Activated naive CD8-positive, alpha-beta T cell treated with anti-CD3 and anti-CD28 coated beads, Interleukin-2, amount 50 U/mL, for 24 hours (primary cell): ENCODE measurements around the gene FHOD3.

Source experiments
- ATAC-seq: fragments of 150-1000 bp; cut with Tn5 transposase; one replicate; pipeline ENCODE4 v1.10.0; 2021
- DNase-seq: peaks from one replicate; pipeline ENCODE4 v3.0.0; 2021
- H3K27ac Mint-ChIP-seq: one replicate; pipeline ENCODE4 v1.8.0; 2021; ENCODE audit warnings: mild to moderate bottlenecking, mixed read lengths
- H3K27me3 Mint-ChIP-seq: one replicate; pipeline ENCODE4 v1.8.0; 2021; ENCODE audit warnings: mixed read lengths
- H3K36me3 Mint-ChIP-seq: one replicate; pipeline ENCODE4 v1.8.0; 2021; ENCODE audit warnings: low read depth, mixed read lengths
- H3K4me1 Mint-ChIP-seq: one replicate; pipeline ENCODE4 v1.8.0; 2021; ENCODE audit warnings: mixed read lengths
- H3K4me3 Mint-ChIP-seq: one replicate; pipeline ENCODE4 v1.8.0; 2021; ENCODE audit warnings: mild to moderate bottlenecking, moderate library complexity, mixed read lengths
- H3K9me3 Mint-ChIP-seq: one replicate; pipeline ENCODE4 v1.8.0; 2021; ENCODE audit warnings: mixed read lengths

Gene FHOD3

GRCh38 chr18:36600548-36600947 is 303.0 kb downstream of the FHOD3 start:
- Mint-ChIP-seq H3K27ac (no peak overlapping the region), H3K4me1 (no peaks in the 10 kb centered on the region), H3K4me3 (no peak overlapping the region), H3K27me3 (no peaks in the 10 kb centered on the region), H3K36me3 (no peaks in the 10 kb centered on the region), H3K9me3 (no peaks in the 10 kb centered on the region)
- DNase-seq (no peak), ATAC-seq (no peak)

DNA sequence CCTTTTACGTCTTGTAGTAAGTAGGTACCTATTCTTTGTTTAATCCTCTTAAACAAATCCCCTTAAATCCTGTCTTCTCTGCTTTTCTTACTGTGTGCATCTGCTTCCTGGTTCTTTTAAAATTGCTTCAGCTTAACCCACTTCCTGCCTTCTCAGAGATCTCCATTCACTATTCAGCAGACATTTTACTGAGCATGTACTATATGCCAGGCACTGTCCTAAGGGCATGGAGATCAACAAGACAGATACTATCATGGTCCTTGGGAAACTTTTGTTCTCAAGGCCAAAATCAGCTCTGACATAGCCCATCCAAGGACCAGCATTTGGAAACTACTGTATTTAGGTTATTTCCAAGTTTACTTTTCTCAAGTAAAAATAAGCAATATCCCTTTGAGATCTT is 303.8 kb downstream of the FHOD3 start:
- no peak for ATAC-seq
- Mint-ChIP-seq H3K27me3 (no peaks in the 10 kb centered on the region), H3K9me3 (no peaks in the 10 kb centered on the region), H3K36me3 (no peaks in the 10 kb centered on the region), H3K4me1 (no peaks in the 10 kb centered on the region), H3K4me3 (no peak overlapping the region), H3K27ac (no peak overlapping the region)
- no peak for DNase-seq

- ATAC-seq (no peak), DNase-seq (no peak)
- Mint-ChIP-seq H3K9me3 (no peaks in the 10 kb centered on the region), H3K36me3 (no peaks in the 10 kb centered on the region), H3K27ac (no peak overlapping the region), H3K4me3 (no peak overlapping the region), H3K4me1 (no peaks in the 10 kb centered on the region), H3K27me3 (no peaks in the 10 kb centered on the region)
Measured at GRCh38 chr18:36602071-36602470, 304.6 kb downstream of the FHOD3 start.

GRCh38 chr18:36602620-36603019 is 305.1 kb downstream of the FHOD3 start:
- no peaks in the 10 kb centered on the region for H3K27me3 Mint-ChIP-seq
- no peak overlapping the region for H3K27ac Mint-ChIP-seq
- H3K4me1 Mint-ChIP-seq, result no peaks in the 10 kb centered on the region
- H3K36me3 Mint-ChIP-seq, result no peaks in the 10 kb centered on the region
- no peaks in the 10 kb centered on the region for H3K9me3 Mint-ChIP-seq
- DNase-seq, result no peak
- H3K4me3 Mint-ChIP-seq, result no peak overlapping the region
- no peak for ATAC-seq

DNA sequence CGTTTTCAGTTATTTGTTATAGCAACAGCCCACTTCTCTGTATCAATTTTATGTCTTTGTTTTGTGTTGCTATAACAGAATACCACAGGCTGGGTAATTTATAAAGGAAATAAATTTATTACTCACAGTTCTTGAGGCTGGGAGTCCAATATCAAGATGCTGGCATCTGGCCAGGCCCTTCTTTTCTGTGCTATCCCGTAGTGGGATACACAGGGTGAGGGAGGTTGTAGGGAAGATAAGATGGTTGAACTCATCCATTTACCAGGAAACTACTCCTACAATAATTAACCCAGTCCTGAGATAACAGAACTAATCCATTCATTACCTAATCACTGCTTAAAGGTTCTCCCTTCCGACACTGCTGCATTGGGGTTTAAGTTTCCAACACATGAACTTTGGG is 310.6 kb downstream of the FHOD3 start:
- H3K36me3 Mint-ChIP-seq, result no peaks in the 10 kb centered on the region
- no peak overlapping the region for H3K27ac Mint-ChIP-seq
- H3K4me1 Mint-ChIP-seq, result no peaks in the 10 kb centered on the region
- ATAC-seq, result no peak
- no peak for DNase-seq
- H3K27me3 Mint-ChIP-seq, result no peaks in the 10 kb centered on the region
- H3K9me3 Mint-ChIP-seq, result no peaks in the 10 kb centered on the region
- H3K4me3 Mint-ChIP-seq, result no peak overlapping the region

GRCh38 chr18:36610258-36610657 is 312.7 kb downstream of the FHOD3 start:
- no peak overlapping the region for H3K27ac Mint-ChIP-seq
- H3K36me3 Mint-ChIP-seq, result no peaks in the 10 kb centered on the region

DNA sequence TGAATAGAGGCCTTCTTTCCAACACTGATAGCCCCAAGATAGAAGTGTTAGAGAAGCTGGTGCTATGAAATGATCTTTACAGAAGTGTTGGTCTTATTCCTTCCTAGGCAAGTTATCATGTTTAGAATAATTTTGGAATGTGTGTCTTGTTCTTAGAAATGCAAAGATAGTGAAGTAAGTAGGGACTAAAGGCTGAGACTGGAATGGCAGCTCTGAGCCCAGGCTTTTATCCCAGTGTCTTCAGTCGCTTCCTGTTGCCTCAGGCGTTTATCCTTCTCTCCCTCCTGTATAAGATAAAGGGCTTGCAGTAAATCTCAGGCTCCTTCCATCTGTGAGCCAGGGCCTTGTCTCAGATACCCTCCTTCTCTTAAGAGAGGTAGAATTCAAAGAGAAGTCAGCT is 313.1 kb downstream of the FHOD3 start:
- ATAC-seq (no peak), DNase-seq (no peak)
- no peaks in the 10 kb centered on the region for H3K9me3 Mint-ChIP-seq
- H3K36me3 Mint-ChIP-seq, result no peaks in the 10 kb centered on the region
- no peak overlapping the region for H3K4me3 Mint-ChIP-seq
- no peaks in the 10 kb centered on the region for H3K27me3 Mint-ChIP-seq
- H3K27ac Mint-ChIP-seq, result no peak overlapping the region
- no peaks in the 10 kb centered on the region for H3K4me1 Mint-ChIP-seq

More at GRCh38 chr18:36610258-36610657, 312.7 kb downstream of the FHOD3 start:
- no peaks in the 10 kb centered on the region for H3K4me1 Mint-ChIP-seq
- ATAC-seq (no peak), DNase-seq (no peak)
- H3K27me3 Mint-ChIP-seq, result no peaks in the 10 kb centered on the region
- no peak overlapping the region for H3K4me3 Mint-ChIP-seq
- H3K9me3 Mint-ChIP-seq, result no peaks in the 10 kb centered on the region

GRCh38 chr18:36613069-36613468 is 315.6 kb downstream of the FHOD3 start:
- H3K27ac Mint-ChIP-seq, result no peak overlapping the region
- ATAC-seq (no peak), DNase-seq (no peak)
- H3K27me3 Mint-ChIP-seq, result no peaks in the 10 kb centered on the region
- no peaks in the 10 kb centered on the region for H3K36me3 Mint-ChIP-seq
- no peak overlapping the region for H3K4me3 Mint-ChIP-seq
- H3K9me3 Mint-ChIP-seq, result no peaks in the 10 kb centered on the region
- H3K4me1 Mint-ChIP-seq, result no peaks in the 10 kb centered on the region

DNA sequence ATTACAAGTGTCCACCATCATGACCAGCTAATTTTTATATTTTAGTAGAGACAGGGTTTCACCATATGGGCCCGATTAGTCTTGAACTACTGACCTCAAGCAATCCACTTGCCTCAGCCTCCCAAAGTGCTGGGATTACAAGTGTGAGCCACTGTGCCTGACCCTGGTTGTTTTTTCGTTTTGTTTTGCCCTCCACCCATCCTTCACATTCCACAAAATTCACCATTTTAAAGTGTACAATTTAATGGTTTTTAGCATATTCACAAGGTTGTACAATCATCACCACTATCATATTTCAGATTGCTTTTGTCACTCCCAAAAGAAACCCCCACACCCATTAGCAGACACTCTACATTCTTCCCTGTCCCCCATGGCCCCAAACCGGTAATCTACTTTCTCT is 316.3 kb downstream of the FHOD3 start:
- ATAC-seq (no peak), DNase-seq (no peak)
- Mint-ChIP-seq H3K27ac (no peak overlapping the region), H3K36me3 (no peaks in the 10 kb centered on the region), H3K4me3 (no peak overlapping the region), H3K9me3 (no peaks in the 10 kb centered on the region), H3K27me3 (no peaks in the 10 kb centered on the region), H3K4me1 (no peaks in the 10 kb centered on the region)

- Mint-ChIP-seq H3K9me3 (no peaks in the 10 kb centered on the region), H3K27ac (no peak overlapping the region), H3K4me3 (no peak overlapping the region), H3K4me1 (no peaks in the 10 kb centered on the region), H3K27me3 (peaks cover 6% of the 10 kb centered on the region), H3K36me3 (no peaks in the 10 kb centered on the region)
- no peak for DNase-seq
- ATAC-seq, result no peak
Measured at GRCh38 chr18:36620788-36621187, 323.3 kb downstream of the FHOD3 start.

DNA sequence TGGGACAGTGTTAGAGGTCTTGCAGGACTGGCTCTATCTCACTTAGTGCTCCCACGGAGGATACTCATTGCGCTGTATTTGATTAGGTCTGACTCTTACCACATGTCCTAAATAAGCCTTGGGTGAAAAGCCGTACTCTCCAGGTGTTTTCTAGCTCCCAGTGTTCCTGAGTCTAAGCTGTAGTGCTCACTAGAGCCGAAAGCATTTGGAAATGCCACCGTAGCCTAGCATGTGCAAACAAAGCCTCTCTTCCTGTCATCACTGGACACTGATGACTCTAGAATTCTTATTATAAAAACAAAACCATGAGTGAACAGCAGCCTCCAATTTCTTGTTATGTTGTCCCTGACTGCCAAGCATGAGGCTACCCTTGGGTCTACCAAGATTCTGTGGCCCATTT is 325.1 kb downstream of the FHOD3 start:
- Mint-ChIP-seq H3K4me1 (no peaks in the 10 kb centered on the region), H3K27ac (no peak overlapping the region), H3K9me3 (no peaks in the 10 kb centered on the region), H3K36me3 (no peaks in the 10 kb centered on the region), H3K4me3 (no peak overlapping the region), H3K27me3 (peaks cover 6% of the 10 kb centered on the region)
- DNase-seq (no peak), ATAC-seq (no peak)

DNA sequence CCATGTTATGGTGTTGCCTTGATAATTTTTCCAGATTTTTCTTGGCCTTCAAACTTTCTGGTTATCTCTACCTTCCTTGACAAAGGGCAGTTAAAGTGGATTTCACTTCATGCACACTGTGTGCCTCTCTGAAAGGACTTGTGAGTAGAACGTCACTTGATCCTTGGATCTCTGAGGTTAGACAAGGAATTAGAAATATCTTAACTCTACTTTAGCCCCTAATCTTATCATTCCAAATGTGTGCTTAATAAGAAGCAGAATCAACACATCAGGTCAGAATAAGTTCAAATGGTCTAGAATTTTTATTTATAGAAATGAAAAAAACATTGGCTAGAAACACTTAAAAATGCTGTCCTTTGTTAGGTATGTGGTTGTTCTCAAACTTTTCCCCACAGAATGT is 325.6 kb downstream of the FHOD3 start:
- Mint-ChIP-seq H3K36me3 (no peaks in the 10 kb centered on the region), H3K4me3 (no peak overlapping the region)

DNA sequence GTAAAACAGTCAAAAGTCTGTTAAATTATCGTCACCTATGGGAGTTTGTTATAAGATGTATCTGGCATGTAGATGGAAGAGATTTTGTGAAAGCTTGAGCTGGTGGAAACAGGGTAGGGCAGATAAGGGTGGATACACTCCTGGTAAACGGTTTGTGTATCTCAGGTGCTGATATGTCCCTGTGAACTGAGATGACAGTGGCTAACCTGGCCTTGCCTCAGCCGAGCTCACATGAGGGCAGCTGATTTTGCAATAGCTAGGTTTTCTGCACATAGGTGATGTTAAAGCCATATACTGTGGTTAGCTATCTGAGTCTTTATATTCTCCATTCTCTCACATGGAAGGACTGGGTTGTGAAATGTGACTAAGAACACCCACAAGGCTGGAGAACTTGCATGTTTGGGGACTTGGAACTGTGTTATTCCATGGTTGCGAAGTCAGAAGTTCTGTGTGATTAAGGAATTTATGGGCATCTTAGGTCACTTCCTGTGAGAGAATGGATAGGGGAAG is 326.2 kb downstream of the FHOD3 start:
- H3K36me3 Mint-ChIP-seq, result no peaks in the 10 kb centered on the region
- ATAC-seq, result no peak
- H3K4me3 Mint-ChIP-seq, result no peak overlapping the region
- H3K27me3 Mint-ChIP-seq, result peaks cover 6% of the 10 kb centered on the region
- no peaks in the 10 kb centered on the region for H3K9me3 Mint-ChIP-seq
- no peak overlapping the region for H3K27ac Mint-ChIP-seq
- DNase-seq, result no peak
- no peaks in the 10 kb centered on the region for H3K4me1 Mint-ChIP-seq

More for the DNA sequence above, 325.6 kb downstream of the FHOD3 start:
- DNase-seq (no peak), ATAC-seq (no peak)
- Mint-ChIP-seq H3K4me1 (no peaks in the 10 kb centered on the region), H3K9me3 (no peaks in the 10 kb centered on the region), H3K27me3 (peaks cover 6% of the 10 kb centered on the region), H3K27ac (no peak overlapping the region)

DNA sequence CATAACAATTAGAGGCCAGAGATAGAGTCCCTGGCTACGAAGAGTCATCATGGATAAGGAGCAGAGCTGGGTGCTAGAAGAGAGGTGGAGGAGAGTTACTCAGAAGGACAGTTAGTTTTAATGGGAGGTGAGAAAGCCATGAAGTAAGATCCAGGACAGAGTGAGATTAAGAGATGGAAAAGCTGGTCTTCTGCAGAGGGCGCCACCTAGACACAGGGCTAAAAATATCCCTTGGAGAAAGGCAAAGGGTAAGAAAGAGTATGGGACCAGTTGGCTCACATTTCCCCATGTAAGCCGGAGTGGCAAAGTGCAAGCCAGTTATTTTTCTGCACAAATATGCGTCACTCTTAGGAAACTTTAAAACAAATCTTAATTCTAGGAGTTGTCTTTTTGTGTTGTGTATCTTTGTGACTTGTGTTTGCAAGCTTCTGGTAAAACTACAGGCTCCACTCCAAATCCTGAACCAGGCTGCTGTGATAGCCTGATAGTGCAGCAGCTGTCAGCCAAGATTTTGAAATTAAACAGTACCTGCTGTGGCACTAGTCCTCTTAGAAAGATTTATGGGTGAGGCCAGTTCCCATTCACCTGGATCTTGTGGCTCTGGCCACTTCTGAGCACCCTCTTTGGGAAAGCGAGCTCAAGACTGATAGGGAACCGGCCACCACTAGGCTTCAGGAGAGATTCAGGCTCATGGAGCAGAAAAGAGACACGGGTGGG is 327.1 kb downstream of the FHOD3 start:
- no peak for DNase-seq
- H3K27ac Mint-ChIP-seq, result no peak overlapping the region
- H3K4me1 Mint-ChIP-seq, result no peaks in the 10 kb centered on the region
- H3K4me3 Mint-ChIP-seq, result no peak overlapping the region
- no peaks in the 10 kb centered on the region for H3K36me3 Mint-ChIP-seq
- no peaks in the 10 kb centered on the region for H3K9me3 Mint-ChIP-seq
- ATAC-seq, result no peak
- peaks cover 2% of the 10 kb centered on the region for H3K27me3 Mint-ChIP-seq

GRCh38 chr18:36625386-36625785 is 327.9 kb downstream of the FHOD3 start:
- no peaks in the 10 kb centered on the region for H3K4me1 Mint-ChIP-seq
- no peak overlapping the region for H3K27ac Mint-ChIP-seq
- DNase-seq, result no peak
- no peaks in the 10 kb centered on the region for H3K27me3 Mint-ChIP-seq
- ATAC-seq, result no peak
- H3K4me3 Mint-ChIP-seq, result no peak overlapping the region
- H3K9me3 Mint-ChIP-seq, result no peaks in the 10 kb centered on the region
- no peaks in the 10 kb centered on the region for H3K36me3 Mint-ChIP-seq

- Mint-ChIP-seq H3K27me3 (no peaks in the 10 kb centered on the region), H3K4me3 (no peak overlapping the region), H3K4me1 (no peaks in the 10 kb centered on the region), H3K9me3 (no peaks in the 10 kb centered on the region), H3K27ac (no peak overlapping the region), H3K36me3 (no peaks in the 10 kb centered on the region)
- ATAC-seq, result no peak
- DNase-seq, result no peak
Measured at GRCh38 chr18:36627637-36628036, 330.1 kb downstream of the FHOD3 start.
